Suprapubic skin (tissue), 4 donors: ENCODE results near the gene LARGE1. TPM values are rescaled to one million over a fixed set of nuclear protein-coding genes. Genes with fewer than 3 reads are reported as not detected.

Experiments used
- DNase-seq, 2 donors: peaks; one replicate each; pipeline ENCODE4 v3.0.0-alpha.2; 2019; ENCODE audit warnings: low spot score in 2 of 2
- H3K27ac ChIP-seq: fragments of 200-600 bp; sonication (generic); one replicate; pipeline ENCODE4 v1.5.1; 2019
- H3K27me3 ChIP-seq: fragments of 200-600 bp; sonication (generic); one replicate; pipeline ENCODE4 v1.5.1; 2019
- H3K36me3 ChIP-seq: fragments of 200-600 bp; sonication (generic); one replicate; pipeline ENCODE4 v1.5.1; 2019
- H3K4me1 ChIP-seq: fragments of 200-600 bp; sonication (generic); one replicate; pipeline ENCODE4 v1.5.1; 2019
- H3K4me3 ChIP-seq: fragments of 200-600 bp; sonication (generic); one replicate; pipeline ENCODE4 v1.5.1; 2019; ENCODE audit warnings: mild to moderate bottlenecking
- H3K9me3 ChIP-seq: fragments of 200-600 bp; sonication (generic); one replicate; pipeline ENCODE4 v1.5.1; 2019
- EP300 ChIP-seq: sonication (generic); formaldehyde crosslinking; IDR thresholded peaks from one replicate; pipeline ENCODE4 v1.6.1; 2017; ENCODE audit warnings: antibody characterized with exemption
- POLR2A ChIP-seq, 2 donors: fragments of 450-650 bp; IDR thresholded peaks; one replicate each; pipeline ENCODE4 v1.6.1; 2017; ENCODE audit warnings: antibody characterized with exemption in 2 of 2, mild to moderate bottlenecking in 2 of 2, moderate library complexity in 2 of 2
- POLR2AphosphoS5 ChIP-seq, 3 donors: sonication (generic); formaldehyde crosslinking; IDR thresholded peaks; one replicate each; pipeline ENCODE4 v1.6.1; 2017; ENCODE audit warnings: antibody characterized with exemption in 3 of 3
- WGBS: methylation state at CpG from one replicate; pipeline ENCODE4 v1.1.5; 2018; 5-methylcytosine and 5-hydroxymethylcytosine counted together
- total RNA-seq, 4 donors: library from RNA; depleted of rRNA; stranded (reverse); fragments of >200 nt; gene quantifications; one replicate each; pipeline ENCODE4 v1.1.0, GENCODE V29; 2016
- TF ChIP-seq, protein P1 (sequence below), 2 donors: fragments of 200-600 bp in 1 of 2; fragments of 450-650 bp in 1 of 2; sonication (generic) in 1 of 2; IDR thresholded peaks; one replicate each; pipeline ENCODE4 v1.5.1; 2016 to 2019; ENCODE audit warnings: antibody characterized with exemption in 2 of 2, mild to moderate bottlenecking in 1 of 2, moderate library complexity in 1 of 2

LARGE1 gene
- total RNA-seq, 4 donors from 2014 or later: 12.1 to 41.6 (median 21.1) TPM

DNA sequence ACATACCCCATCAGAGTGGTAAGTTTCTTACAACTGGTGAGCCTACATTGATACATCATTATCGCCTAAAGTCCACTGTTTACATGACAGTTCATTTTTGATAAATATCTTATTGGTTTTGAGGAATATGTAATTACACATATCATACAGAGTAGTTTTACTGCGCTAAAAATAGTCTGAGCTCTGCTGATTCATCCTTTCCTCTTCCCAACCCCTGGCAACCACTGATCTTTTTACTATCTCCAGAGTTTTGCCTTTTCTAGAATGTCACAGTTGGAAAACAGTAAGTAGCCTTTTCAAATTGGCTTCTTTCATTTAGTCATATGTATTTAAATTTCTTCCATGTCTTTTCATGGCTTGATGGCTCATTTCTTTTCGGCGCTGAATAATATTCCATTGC is 112.8 kb downstream of the LARGE1 start:
- H3K27me3 ChIP-seq: no peaks in the 10 kb centered on the region
- no peaks in the 10 kb centered on the region for H3K36me3 ChIP-seq
- 80% methylated on average over 4 of the region's 4 CpGs for WGBS
- DNase-seq: no peak
- TF ChIP-seq EP300: no peak
- no peak for TF ChIP-seq POLR2A (IDR thresholded peaks at IDR 0.05)
- TF ChIP-seq, protein P1, sequence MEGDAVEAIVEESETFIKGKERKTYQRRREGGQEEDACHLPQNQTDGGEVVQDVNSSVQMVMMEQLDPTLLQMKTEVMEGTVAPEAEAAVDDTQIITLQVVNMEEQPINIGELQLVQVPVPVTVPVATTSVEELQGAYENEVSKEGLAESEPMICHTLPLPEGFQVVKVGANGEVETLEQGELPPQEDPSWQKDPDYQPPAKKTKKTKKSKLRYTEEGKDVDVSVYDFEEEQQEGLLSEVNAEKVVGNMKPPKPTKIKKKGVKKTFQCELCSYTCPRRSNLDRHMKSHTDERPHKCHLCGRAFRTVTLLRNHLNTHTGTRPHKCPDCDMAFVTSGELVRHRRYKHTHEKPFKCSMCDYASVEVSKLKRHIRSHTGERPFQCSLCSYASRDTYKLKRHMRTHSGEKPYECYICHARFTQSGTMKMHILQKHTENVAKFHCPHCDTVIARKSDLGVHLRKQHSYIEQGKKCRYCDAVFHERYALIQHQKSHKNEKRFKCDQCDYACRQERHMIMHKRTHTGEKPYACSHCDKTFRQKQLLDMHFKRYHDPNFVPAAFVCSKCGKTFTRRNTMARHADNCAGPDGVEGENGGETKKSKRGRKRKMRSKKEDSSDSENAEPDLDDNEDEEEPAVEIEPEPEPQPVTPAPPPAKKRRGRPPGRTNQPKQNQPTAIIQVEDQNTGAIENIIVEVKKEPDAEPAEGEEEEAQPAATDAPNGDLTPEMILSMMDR (IDR thresholded peaks at IDR 0.05): no peak
- no peak for TF ChIP-seq POLR2AphosphoS5 (IDR thresholded peaks at IDR 0.05)
- peaks cover 19% of the 10 kb centered on the region for H3K4me1 ChIP-seq
- no peaks in the 10 kb centered on the region for H3K9me3 ChIP-seq
- H3K27ac ChIP-seq: no peak overlapping the region
- H3K4me3 ChIP-seq: no peak overlapping the region

DNA sequence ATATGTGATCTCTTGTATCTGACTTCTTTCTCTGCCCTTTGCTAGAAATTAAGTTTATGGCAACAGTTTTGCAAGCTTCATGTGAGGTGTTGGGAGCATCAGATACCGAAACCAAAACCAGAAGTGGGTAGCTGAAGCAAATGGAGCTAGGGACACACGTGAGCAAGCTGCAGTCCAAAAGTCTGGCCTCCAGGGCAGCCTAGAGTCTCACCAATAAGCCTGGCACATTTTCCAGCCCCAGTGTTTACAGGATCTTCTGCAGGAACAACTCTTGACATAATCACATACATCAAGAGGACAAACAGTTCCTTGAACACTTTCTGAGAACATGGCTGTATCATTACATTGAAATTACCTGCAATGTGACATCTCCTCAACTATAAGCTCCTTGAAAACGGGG is 114.1 kb downstream of the LARGE1 start:
- Histone ChIP-seq H3K27ac (no peak overlapping the region), H3K36me3 (no peaks in the 10 kb centered on the region), H3K4me3 (no peak overlapping the region), H3K27me3 (no peaks in the 10 kb centered on the region), H3K4me1 (peaks cover 16% of the 10 kb centered on the region), H3K9me3 (no peaks in the 10 kb centered on the region)
- 40% methylated on average over 3 of the region's 3 CpGs for WGBS
- DNase-seq: no peak
- TF ChIP-seq POLR2A (IDR thresholded peaks at IDR 0.05) (no peak), EP300 (no peak), POLR2AphosphoS5 (IDR thresholded peaks at IDR 0.05) (no peak)
- TF ChIP-seq, protein P1 (IDR thresholded peaks at IDR 0.05): no peak

DNA sequence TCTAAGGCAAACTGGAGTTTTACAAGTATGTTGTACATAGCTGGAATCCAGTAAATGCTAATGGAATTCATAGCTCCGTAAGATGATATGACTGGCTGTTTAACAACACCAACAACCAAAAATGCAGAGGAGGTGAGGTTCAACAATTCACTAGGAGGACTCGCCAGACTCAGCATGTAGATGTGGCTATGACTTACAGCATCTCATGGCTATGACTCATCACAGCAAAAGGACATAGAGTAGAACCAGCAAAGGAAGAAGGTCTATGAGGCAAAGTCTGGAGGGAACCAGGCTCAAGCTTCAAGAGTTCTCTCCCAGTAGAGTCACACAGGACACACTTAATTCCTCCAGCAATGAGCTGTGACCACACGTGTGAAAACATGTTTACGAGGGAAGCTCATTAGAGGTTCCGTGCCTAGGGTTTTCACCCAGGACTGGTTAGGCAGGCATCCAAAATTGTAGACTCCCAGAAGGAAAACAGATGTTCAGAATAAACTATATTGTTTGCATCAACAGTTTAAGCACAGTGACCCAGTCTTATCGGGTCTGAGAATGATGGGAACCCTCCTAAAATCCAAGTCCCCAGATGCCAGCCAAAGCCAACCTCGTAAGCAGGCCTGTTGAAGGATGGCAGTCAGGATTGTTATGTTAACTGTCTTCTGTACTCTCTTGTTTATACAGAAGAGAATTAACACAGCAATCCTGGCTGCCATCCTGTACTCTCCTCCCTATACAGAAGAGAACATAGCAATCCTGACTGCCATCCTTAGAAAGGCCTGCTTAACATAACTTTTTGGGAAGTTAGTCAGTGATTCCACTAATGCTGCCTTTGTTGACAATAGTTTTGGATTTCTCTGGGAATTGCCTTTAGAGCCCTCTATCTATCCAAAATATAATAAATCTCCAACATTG is 116.6 kb downstream of the LARGE1 start:
- Histone ChIP-seq H3K4me3 (no peak overlapping the region), H3K9me3 (no peaks in the 10 kb centered on the region), H3K27ac (no peak overlapping the region), H3K4me1 (peaks cover 12% of the 10 kb centered on the region), H3K36me3 (no peaks in the 10 kb centered on the region), H3K27me3 (no peaks in the 10 kb centered on the region)
- DNase-seq: no peak
- 40% methylated on average over 7 of the region's 7 CpGs for WGBS
- TF ChIP-seq, protein P1 (IDR thresholded peaks at IDR 0.05): no peak
- TF ChIP-seq POLR2AphosphoS5 (IDR thresholded peaks at IDR 0.05): no peak
- TF ChIP-seq POLR2A (IDR thresholded peaks at IDR 0.05): no peak
- no peak for TF ChIP-seq EP300

DNA sequence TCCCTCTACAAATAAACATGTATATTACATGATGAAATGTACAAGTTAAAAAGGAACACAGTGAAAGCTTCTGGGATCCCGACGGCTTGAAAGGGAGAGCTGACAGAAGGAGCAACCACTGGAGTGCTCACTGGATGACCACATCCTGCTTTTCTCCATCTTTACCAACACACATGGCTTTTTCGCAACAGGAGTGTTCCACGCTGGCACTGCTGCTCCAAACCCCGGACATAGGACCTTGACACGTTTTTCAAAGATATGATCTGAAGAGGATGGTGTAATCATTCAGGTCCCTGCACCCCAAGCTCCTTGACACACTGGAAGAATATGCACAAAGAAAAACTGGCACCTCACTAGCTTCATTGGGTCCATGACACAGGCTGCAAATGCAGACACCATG is 121.9 kb downstream of the LARGE1 start:
- H3K4me3 ChIP-seq: no peak overlapping the region
- WGBS: 83% methylated on average over 6 of the region's 6 CpGs
- peaks cover 2% of the 10 kb centered on the region for H3K4me1 ChIP-seq
- TF ChIP-seq POLR2AphosphoS5 (IDR thresholded peaks at IDR 0.05): no peak
- no peak for TF ChIP-seq POLR2A (IDR thresholded peaks at IDR 0.05)
- TF ChIP-seq, protein P1 (IDR thresholded peaks at IDR 0.05): no peak
- no peak for TF ChIP-seq EP300
- H3K36me3 ChIP-seq: no peaks in the 10 kb centered on the region
- no peaks in the 10 kb centered on the region for H3K27me3 ChIP-seq
- no peaks in the 10 kb centered on the region for H3K9me3 ChIP-seq
- DNase-seq: no peak
- no peak overlapping the region for H3K27ac ChIP-seq

DNA sequence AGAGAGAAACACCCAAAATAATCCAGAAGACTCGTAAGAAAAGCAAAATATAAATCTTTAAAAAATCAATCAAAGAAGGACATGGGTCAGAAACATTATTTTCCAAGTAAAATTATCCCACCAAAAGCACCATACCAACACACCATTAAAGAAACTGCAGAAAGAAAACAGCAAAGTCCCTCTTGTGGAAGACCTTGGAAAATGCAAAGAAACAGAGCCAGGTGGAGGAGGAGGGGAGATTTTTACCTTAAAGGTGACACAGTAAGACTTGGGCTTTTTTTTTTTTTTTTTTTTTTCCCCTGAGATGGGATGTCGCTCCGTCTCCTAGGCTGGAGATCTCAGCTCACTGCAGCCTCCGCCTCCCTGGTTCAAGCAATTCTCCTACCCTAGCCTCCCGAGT is 123.8 kb downstream of the LARGE1 start:
- no peaks in the 10 kb centered on the region for H3K9me3 ChIP-seq
- no peaks in the 10 kb centered on the region for H3K36me3 ChIP-seq
- no peak overlapping the region for H3K4me3 ChIP-seq
- peaks cover 7% of the 10 kb centered on the region for H3K4me1 ChIP-seq
- WGBS: 92% methylated on average over 5 of the region's 5 CpGs
- H3K27me3 ChIP-seq: no peaks in the 10 kb centered on the region
- TF ChIP-seq, protein P1 (IDR thresholded peaks at IDR 0.05): no peak
- TF ChIP-seq POLR2AphosphoS5 (IDR thresholded peaks at IDR 0.05): no peak
- TF ChIP-seq POLR2A (IDR thresholded peaks at IDR 0.05): no peak
- TF ChIP-seq EP300: no peak
- no peak overlapping the region for H3K27ac ChIP-seq
- no peak for DNase-seq
